ENCODE data around the gene POLE2.

DNA sequence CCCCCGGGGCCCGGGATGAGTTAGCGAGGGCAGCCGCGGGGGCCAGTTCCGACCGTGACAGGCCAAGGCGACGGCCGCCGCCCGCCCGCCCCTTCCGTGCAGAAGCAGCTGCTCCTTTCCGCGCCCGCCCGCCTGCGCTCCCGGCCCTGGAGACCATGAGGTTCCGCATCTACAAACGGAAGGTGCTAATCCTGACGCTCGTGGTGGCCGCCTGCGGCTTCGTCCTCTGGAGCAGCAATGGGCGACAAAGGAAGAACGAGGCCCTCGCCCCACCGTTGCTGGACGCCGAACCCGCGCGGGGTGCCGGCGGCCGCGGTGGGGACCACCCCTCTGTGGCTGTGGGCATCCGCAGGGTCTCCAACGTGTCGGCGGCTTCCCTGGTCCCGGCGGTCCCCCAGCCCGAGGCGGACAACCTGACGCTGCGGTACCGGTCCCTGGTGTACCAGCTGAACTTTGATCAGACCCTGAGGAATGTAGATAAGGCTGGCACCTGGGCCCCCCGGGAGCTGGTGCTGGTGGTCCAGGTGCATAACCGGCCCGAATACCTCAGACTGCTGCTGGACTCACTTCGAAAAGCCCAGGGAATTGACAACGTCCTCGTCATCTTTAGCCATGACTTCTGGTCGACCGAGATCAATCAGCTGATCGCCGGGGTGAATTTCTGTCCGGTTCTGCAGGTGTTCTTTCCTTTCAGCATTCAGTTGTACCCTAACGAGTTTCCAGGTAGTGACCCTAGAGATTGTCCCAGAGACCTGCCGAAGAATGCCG lies 66.7 kb downstream of the POLE2 start:
- TF ChIP-seq POLR2A (IDR thresholded peaks at IDR 0.05): no peak
- TF ChIP-seq, protein P1, sequence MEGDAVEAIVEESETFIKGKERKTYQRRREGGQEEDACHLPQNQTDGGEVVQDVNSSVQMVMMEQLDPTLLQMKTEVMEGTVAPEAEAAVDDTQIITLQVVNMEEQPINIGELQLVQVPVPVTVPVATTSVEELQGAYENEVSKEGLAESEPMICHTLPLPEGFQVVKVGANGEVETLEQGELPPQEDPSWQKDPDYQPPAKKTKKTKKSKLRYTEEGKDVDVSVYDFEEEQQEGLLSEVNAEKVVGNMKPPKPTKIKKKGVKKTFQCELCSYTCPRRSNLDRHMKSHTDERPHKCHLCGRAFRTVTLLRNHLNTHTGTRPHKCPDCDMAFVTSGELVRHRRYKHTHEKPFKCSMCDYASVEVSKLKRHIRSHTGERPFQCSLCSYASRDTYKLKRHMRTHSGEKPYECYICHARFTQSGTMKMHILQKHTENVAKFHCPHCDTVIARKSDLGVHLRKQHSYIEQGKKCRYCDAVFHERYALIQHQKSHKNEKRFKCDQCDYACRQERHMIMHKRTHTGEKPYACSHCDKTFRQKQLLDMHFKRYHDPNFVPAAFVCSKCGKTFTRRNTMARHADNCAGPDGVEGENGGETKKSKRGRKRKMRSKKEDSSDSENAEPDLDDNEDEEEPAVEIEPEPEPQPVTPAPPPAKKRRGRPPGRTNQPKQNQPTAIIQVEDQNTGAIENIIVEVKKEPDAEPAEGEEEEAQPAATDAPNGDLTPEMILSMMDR (IDR thresholded peaks at IDR 0.05 in 4 of 5, conservative IDR thresholded peaks at IDR 0.05 in 1 of 5): no peak
